BE2C (cell line): Measurements from ENCODE around the gene IRF2.

Experiments
- DNase-seq: peaks from one replicate; pipeline ENCODE4 v3.0.0-alpha.2; 2020
- H3K27me3 ChIP-seq: fragments of 250-450 bp; sonication (Bioruptor Pico); 2 replicates; pipeline ENCODE4 v1.5.1; 2020; ENCODE audit warnings: mild to moderate bottlenecking
- H3K36me3 ChIP-seq: fragments of 250-450 bp; sonication (Bioruptor Pico); 2 replicates; pipeline ENCODE4 v1.5.1; 2020; ENCODE audit warnings: mild to moderate bottlenecking
- H3K4me1 ChIP-seq: fragments of 250-450 bp; sonication (Bioruptor Pico); 2 replicates; pipeline ENCODE4 v1.5.1; 2020
- H3K4me3 ChIP-seq: 2 replicates; pipeline ENCODE4 v1.5.1; 2011; ENCODE audit warnings: low read depth, low read length
- H3K9me3 ChIP-seq: fragments of 250-450 bp; sonication (Bioruptor Pico); 2 replicates; pipeline ENCODE4 v1.5.1; 2020
- TF ChIP-seq, protein P1 (sequence below): IDR thresholded peaks from 2 replicates; pipeline ENCODE4 v1.5.1; 2012; ENCODE audit warnings: mild to moderate bottlenecking, low read depth, low read length

IRF2 gene

DNA sequence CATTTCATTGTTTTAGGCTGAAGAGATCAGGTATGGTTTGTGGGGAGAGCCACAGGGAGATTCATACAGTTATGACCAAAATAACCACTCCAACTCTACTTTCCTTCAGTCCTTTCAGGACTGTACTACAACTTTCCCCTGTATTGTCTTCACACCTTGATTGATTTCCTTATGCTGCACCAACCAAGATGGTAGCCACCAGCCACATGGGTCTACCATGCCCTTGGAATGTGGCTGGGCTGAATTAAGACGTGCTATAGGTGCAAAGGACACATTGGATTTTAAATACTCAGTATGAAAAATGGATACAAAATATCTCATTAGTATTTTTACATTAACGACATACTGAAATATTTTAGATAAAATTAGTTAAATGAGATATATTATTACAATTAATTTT lies 11.2 kb downstream of the IRF2 start:
- Histone ChIP-seq H3K9me3 (no peaks in the 10 kb centered on the region), H3K4me1 (peaks cover 9% of the 10 kb centered on the region), H3K4me3 (no peak overlapping the region), H3K36me3 (no peaks in the 10 kb centered on the region), H3K27me3 (no peaks in the 10 kb centered on the region)
- TF ChIP-seq, protein P1, sequence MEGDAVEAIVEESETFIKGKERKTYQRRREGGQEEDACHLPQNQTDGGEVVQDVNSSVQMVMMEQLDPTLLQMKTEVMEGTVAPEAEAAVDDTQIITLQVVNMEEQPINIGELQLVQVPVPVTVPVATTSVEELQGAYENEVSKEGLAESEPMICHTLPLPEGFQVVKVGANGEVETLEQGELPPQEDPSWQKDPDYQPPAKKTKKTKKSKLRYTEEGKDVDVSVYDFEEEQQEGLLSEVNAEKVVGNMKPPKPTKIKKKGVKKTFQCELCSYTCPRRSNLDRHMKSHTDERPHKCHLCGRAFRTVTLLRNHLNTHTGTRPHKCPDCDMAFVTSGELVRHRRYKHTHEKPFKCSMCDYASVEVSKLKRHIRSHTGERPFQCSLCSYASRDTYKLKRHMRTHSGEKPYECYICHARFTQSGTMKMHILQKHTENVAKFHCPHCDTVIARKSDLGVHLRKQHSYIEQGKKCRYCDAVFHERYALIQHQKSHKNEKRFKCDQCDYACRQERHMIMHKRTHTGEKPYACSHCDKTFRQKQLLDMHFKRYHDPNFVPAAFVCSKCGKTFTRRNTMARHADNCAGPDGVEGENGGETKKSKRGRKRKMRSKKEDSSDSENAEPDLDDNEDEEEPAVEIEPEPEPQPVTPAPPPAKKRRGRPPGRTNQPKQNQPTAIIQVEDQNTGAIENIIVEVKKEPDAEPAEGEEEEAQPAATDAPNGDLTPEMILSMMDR = no peak
- no peak for DNase-seq

DNA sequence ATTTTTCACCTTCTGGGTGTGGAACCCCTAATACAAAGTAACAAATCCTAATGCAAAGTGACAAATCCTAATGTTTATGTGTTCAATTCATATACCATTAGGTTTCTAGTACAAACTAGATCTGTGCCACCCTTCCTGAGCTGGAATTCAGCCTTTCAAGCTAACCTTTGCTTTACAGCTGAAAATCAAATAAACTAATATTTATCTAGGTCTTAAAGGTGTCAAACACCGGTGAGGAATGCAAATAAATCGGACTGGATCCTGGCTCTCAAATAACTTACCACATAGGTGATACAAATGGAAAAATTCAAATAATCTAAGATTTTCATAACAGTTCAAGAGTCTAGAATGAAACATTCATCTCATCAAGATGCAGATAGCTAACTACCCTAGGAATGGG lies 11.6 kb downstream of the IRF2 start:
- no peak for DNase-seq
- H3K9me3 ChIP-seq = no peaks in the 10 kb centered on the region
- no peak overlapping the region for H3K4me3 ChIP-seq
- H3K36me3 ChIP-seq = no peaks in the 10 kb centered on the region
- H3K27me3 ChIP-seq = no peaks in the 10 kb centered on the region
- peaks cover 9% of the 10 kb centered on the region for H3K4me1 ChIP-seq
- TF ChIP-seq, protein P1 = no peak

DNA sequence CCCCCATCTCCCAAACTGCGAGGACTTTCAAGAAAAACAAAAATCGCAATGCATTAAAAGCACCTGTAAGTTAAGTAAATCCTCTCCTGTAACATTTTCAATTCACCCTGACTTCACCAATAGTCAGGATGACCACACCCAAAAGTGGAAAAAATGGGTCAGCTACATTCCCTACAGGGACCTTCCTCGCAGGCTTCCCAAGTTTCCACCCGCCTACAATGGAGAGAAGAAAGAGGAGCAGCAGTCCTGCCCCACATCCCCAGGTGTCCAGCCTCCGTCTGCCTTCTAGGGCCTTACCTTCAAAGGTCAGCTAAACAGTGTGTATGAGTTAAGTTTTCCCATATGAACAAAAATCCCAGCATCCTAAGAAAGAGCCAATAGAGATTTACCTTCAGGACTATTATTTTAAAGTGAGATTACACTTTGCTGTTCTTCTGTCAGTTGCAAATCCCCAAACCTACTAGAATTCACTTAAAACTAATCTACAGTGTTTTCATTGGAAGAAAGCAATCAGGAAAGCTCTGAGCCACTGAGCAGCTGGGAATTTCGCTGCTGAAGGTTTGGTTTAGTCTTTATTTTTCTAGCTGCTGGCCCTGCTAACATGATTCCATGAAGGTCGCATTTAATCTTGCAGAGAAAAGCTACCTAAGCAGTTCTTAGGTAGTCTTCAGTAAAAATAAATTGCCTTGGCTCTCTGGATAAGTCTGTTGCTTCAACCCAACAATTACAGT lies 12.5 kb downstream of the IRF2 start:
- no peak for DNase-seq
- Histone ChIP-seq H3K9me3 (no peaks in the 10 kb centered on the region), H3K36me3 (no peaks in the 10 kb centered on the region), H3K27me3 (no peaks in the 10 kb centered on the region), H3K4me3 (no peak overlapping the region), H3K4me1 (peaks cover 9% of the 10 kb centered on the region)
- TF ChIP-seq, protein P1 = no peak

DNA sequence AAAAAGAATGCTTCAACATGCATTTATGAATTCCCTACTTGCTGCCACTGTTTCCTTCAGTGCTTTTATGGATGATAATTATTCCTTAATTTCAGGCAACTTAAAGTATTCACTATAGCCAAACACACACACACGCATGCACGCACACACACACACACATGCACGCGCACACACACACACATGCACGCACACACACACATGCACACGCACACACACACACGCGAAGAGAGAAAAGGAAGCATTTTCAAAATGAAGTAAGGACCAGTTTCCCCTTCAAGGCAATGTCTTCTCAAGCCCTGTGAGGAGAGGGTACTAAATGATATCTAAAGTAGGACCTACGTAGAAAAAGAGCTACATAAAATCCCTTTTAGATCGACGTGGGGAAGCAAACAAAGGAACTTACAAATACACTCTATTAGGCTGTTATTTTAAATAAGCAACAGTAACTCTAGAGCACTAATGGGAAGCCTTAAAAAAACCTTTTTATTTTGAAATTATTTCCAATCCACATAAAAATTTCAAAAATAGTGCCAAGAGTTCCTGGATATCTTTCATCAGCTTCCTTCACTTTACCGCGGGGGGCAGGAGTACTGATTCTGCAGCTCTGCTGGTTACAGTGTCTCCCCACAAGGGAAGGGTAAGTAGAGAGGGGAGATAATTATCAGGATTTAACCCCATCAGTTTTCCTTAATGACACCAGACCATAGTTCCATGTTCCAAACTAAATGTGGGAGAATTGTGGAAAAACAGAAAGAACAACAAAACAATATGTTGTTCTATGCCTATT lies 13.7 kb downstream of the IRF2 start:
- no peaks in the 10 kb centered on the region for H3K27me3 ChIP-seq
- no peak for DNase-seq
- no peak overlapping the region for H3K4me3 ChIP-seq
- TF ChIP-seq, protein P1 = no peak
- H3K36me3 ChIP-seq = no peaks in the 10 kb centered on the region
- H3K4me1 ChIP-seq = peaks cover 9% of the 10 kb centered on the region; the same call in 1 of the 2 replicates
- no peaks in the 10 kb centered on the region for H3K9me3 ChIP-seq

DNA sequence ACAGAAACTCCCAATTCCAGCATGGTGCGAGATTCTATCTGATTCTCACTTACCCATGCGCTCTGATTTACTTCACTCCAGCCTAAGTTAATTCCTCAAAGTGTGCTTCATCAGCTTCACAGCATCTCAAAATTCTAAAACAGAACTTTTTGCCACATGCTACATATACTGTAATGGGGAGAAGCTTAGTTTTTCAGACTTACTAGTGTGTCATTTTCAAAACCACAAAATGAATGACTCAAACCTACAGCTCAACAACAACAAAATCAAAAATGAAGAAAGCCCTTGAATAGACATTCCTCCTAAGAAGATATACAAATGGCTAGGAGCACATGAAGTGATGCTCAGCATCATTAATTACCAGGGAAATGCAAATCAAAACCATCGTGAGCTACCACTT lies 14.9 kb downstream of the IRF2 start:
- Histone ChIP-seq H3K4me1 (peaks cover 9% of the 10 kb centered on the region; the same call in 1 of the 2 replicates), H3K36me3 (no peaks in the 10 kb centered on the region), H3K27me3 (no peaks in the 10 kb centered on the region), H3K9me3 (no peaks in the 10 kb centered on the region), H3K4me3 (no peak overlapping the region)
- DNase-seq = no peak
- TF ChIP-seq, protein P1 = no peak
